ENCODE results near the gene PLXNA1.

PLXNA1 gene

DNA sequence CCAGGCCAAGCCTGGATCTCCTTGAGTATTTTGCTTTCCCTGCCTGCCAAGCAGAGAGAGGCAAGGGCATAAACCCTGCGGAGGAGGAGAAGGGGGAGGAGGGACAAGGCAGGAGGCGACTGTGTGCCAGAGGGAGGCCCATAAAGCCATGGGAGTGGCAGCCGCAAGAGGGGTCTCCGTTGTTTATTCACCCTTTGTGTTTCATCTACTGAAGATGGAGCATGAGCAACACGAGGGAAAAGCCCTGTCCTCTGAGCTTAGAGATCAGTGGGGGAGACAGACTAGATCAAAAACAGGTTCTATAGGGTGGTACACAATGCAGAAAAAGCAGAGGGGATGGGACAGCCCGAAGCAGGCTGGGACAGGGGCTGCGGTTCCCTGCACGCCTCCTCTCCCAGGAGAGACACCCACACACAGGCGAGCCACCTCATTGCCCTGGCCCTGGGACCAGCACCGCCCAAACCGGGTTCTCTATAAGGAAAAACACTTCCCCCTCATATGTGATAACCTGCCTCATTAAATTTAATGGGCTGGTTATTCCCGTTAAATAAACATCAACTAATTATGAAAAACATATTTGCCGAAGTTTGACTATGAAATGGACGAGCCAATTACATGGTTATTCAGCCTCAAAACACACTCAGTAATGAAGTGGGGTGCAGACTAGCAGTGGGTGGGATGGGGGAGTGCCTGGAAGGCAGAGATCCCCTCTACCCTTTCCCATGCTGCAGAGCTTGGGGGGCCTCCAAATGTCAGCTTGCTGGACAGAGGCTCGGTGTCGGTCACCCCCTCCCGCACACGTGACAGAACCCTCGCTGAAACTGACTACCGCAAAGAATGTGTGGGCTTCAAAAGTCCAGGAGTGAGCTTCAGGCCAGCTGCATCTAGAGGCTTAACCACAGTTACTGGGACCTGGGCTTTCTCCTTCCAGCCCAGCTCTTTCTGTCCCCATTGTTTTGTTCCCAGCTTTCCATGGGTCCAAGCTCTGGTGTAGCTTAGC lies 14.2 kb upstream of the PLXNA1 start:
- Histone ChIP-seq H3K27me3 (ENCODE audit: insufficient read depth, poor library complexity, severe bottlenecking) (peaks cover 2% of the 10 kb centered on the region), H3K4me3 (replicated peaks; ENCODE audit: insufficient read depth, low read length) (no peak overlapping the region), H3K27ac (replicated peaks) (no peak overlapping the region)
- no peak for DNase-seq (ENCODE audit: low read depth in 1 of 2, low spot score in 1 of 2)
- TF ChIP-seq, protein P1, sequence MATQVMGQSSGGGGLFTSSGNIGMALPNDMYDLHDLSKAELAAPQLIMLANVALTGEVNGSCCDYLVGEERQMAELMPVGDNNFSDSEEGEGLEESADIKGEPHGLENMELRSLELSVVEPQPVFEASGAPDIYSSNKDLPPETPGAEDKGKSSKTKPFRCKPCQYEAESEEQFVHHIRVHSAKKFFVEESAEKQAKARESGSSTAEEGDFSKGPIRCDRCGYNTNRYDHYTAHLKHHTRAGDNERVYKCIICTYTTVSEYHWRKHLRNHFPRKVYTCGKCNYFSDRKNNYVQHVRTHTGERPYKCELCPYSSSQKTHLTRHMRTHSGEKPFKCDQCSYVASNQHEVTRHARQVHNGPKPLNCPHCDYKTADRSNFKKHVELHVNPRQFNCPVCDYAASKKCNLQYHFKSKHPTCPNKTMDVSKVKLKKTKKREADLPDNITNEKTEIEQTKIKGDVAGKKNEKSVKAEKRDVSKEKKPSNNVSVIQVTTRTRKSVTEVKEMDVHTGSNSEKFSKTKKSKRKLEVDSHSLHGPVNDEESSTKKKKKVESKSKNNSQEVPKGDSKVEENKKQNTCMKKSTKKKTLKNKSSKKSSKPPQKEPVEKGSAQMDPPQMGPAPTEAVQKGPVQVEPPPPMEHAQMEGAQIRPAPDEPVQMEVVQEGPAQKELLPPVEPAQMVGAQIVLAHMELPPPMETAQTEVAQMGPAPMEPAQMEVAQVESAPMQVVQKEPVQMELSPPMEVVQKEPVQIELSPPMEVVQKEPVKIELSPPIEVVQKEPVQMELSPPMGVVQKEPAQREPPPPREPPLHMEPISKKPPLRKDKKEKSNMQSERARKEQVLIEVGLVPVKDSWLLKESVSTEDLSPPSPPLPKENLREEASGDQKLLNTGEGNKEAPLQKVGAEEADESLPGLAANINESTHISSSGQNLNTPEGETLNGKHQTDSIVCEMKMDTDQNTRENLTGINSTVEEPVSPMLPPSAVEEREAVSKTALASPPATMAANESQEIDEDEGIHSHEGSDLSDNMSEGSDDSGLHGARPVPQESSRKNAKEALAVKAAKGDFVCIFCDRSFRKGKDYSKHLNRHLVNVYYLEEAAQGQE (IDR thresholded peaks at IDR 0.05; ENCODE audit: insufficient replicate concordance, low read depth), result no peak
- TF ChIP-seq SPI1 (IDR thresholded peaks at IDR 0.05; ENCODE audit: borderline replicate concordance, low read depth), result no peak
- TF ChIP-seq GABPA (IDR thresholded peaks at IDR 0.05; ENCODE audit: low read depth), result no peak
- TF ChIP-seq POLR2AphosphoS5 (IDR thresholded peaks at IDR 0.05; ENCODE audit: low read depth), result no peak
- no peak for TF ChIP-seq CTCF (IDR thresholded peaks at IDR 0.05; ENCODE audit: insufficient read depth, low read length)

GRCh38 chr3:126969586-126969985 lies 13.3 kb upstream of the PLXNA1 start:
- DNase-seq (ENCODE audit: low read depth in 1 of 2, low spot score in 1 of 2), result no peak
- no peak overlapping the region for H3K4me3 ChIP-seq (replicated peaks; ENCODE audit: insufficient read depth, low read length)
- no peak overlapping the region for H3K27ac ChIP-seq (replicated peaks)
- peaks cover 2% of the 10 kb centered on the region for H3K27me3 ChIP-seq (ENCODE audit: insufficient read depth, poor library complexity, severe bottlenecking)
- TF ChIP-seq SPI1 (IDR thresholded peaks at IDR 0.05; ENCODE audit: borderline replicate concordance, low read depth), result no peak
- TF ChIP-seq GABPA (IDR thresholded peaks at IDR 0.05; ENCODE audit: low read depth), result no peak
- TF ChIP-seq POLR2AphosphoS5 (IDR thresholded peaks at IDR 0.05; ENCODE audit: low read depth), result no peak
- TF ChIP-seq CTCF (IDR thresholded peaks at IDR 0.05; ENCODE audit: insufficient read depth, low read length), result no peak
- TF ChIP-seq, protein P1 (IDR thresholded peaks at IDR 0.05; ENCODE audit: insufficient replicate concordance, low read depth), result no peak

DNA sequence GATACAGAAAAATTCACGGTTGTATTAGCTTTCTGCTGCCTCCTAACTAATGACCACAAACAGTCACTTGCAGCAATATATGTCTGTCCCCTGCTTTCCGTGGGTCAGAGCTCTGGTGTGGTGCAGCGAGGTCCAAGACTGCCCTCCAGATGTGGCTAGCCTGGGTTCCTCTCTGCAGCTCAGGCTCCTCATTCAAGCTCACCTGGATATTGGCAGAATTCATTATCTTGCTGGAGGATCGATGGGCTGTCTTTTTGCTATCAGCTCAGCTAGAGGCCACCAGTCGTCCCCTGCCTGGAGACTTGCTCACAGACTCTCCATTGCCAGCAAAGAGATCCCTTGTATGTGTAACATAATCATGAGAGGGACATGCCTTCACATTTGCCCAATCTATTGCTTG lies 12.8 kb upstream of the PLXNA1 start:
- Histone ChIP-seq H3K27ac (replicated peaks) (no peak overlapping the region), H3K4me3 (replicated peaks; ENCODE audit: insufficient read depth, low read length) (no peak overlapping the region), H3K27me3 (ENCODE audit: insufficient read depth, poor library complexity, severe bottlenecking) (peaks cover 2% of the 10 kb centered on the region)
- TF ChIP-seq SPI1 (IDR thresholded peaks at IDR 0.05; ENCODE audit: borderline replicate concordance, low read depth) (no peak), CTCF (IDR thresholded peaks at IDR 0.05; ENCODE audit: insufficient read depth, low read length) (no peak), GABPA (IDR thresholded peaks at IDR 0.05; ENCODE audit: low read depth) (no peak), POLR2AphosphoS5 (IDR thresholded peaks at IDR 0.05; ENCODE audit: low read depth) (no peak)
- TF ChIP-seq, protein P1 (IDR thresholded peaks at IDR 0.05; ENCODE audit: insufficient replicate concordance, low read depth), result no peak
- no peak for DNase-seq (ENCODE audit: low read depth in 1 of 2, low spot score in 1 of 2)

Data from HL-60 (cell line).